Measurements from ENCODE around the gene ROCK1. TPM values are rescaled to one million over a fixed set of nuclear protein-coding genes. Genes with fewer than 3 reads are reported as not detected.

ROCK1 gene
- total and polyA plus RNA-seq, 2 of the 8 experiments (the other 6 are each of a cell fraction or from before 2014, with no cell fraction given): 4.2 to 48.9 TPM

DNA sequence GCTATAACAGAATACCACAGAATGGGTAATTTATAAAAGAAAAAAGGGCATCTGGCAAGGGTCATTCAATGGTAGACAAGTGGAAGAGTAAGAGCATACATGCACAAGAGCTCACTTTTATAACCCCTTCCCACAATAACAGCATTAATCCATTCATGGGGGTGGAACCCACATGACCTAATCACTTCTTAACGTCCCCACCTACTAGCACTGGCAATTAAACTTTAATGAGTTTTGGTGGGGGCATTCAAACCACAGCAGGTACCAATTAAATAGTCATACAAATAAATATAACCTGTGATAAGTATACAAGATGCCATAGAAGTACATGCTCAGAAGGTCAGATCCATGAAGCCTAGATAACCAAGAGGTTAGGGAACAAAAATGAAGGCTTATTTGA lies 48.6 kb downstream of the ROCK1 start:
- Histone ChIP-seq H2BK20ac (ENCODE audit: low read length) (no peak overlapping the region), H3K18ac (ENCODE audit: extremely low read depth, low read length) (no peak overlapping the region), H3K27ac (ENCODE audit: low read depth, low read length) (no peak overlapping the region), H3K4me1 (replicated peaks in 1 of 4; ENCODE audit: control insufficient read depth in 3 of 4, insufficient read depth in 4 of 4, low read length in 3 of 4) (no peaks in the 10 kb centered on the region), H3K4me3 (ENCODE audit: extremely low read depth in 1 of 4, insufficient read depth in 2 of 4, low read depth in 3 of 4, low read length in 4 of 4) (no peak overlapping the region), H2BK5ac (ENCODE audit: low read depth, low read length) (no peak overlapping the region), H3K23ac (ENCODE audit: insufficient read length) (no peak overlapping the region), H3K36me3 (ENCODE audit: control insufficient read depth in 2 of 4, insufficient read depth in 4 of 4, low read length in 3 of 4) (no peaks in the 10 kb centered on the region), H2BK15ac (ENCODE audit: low read length) (no peak overlapping the region), H3K23me2 (ENCODE audit: low read depth, low read length) (no peaks in the 10 kb centered on the region), H3K79me1 (ENCODE audit: low read depth, low read length) (peaks cover 2% of the 10 kb centered on the region; the same call in 1 of the 2 replicates), H4K8ac (ENCODE audit: extremely low read depth, insufficient read depth, low read length) (no peak overlapping the region), H3K27me3 (replicated peaks in 1 of 4; ENCODE audit: control insufficient read depth in 3 of 4, extremely low read depth in 1 of 4, insufficient read depth in 3 of 4, low read length in 3 of 4) (no peaks in the 10 kb centered on the region), H3K56ac (replicated peaks; ENCODE audit: insufficient read length, low read depth, low read length) (no peak overlapping the region), H4K91ac (replicated peaks; ENCODE audit: insufficient read length, low read length) (no peak overlapping the region), H3K14ac (ENCODE audit: insufficient read length) (no peak overlapping the region), H2BK12ac (ENCODE audit: low read depth, low read length) (no peak overlapping the region), H2AK5ac (ENCODE audit: low read depth, low read length) (no peak overlapping the region), H3K79me2 (ENCODE audit: control insufficient read depth in 1 of 2, insufficient read depth in 2 of 2, low read length in 2 of 2) (peaks cover 0 to 3% of the 10 kb centered on the region in 2 experiments; a peak in 1 of 4 replicates), H3K9ac (replicated peaks in 1 of 4; ENCODE audit: extremely low read depth in 1 of 4, low read depth in 3 of 4, low read length in 3 of 4) (no peak overlapping the region), H4K20me1 (replicated peaks in 1 of 2; ENCODE audit: control insufficient read depth in 1 of 2, insufficient read depth in 2 of 2, low read length in 2 of 2) (peaks cover 0 to 1% of the 10 kb centered on the region in 2 experiments), H4K5ac (ENCODE audit: insufficient read length, low read depth, low read length) (no peak overlapping the region), H3K4ac (replicated peaks; ENCODE audit: insufficient read length, low read depth, low read length) (no peak overlapping the region), H2AFZ (ENCODE audit: low read length) (no peak overlapping the region), H3K4me2 (ENCODE audit: insufficient read depth in 1 of 2, low read depth in 2 of 2, low read length in 2 of 2) (no peak overlapping the region), H2BK120ac (replicated peaks; ENCODE audit: low read depth, low read length) (no peak overlapping the region), H3K9me3 (ENCODE audit: insufficient read depth in 2 of 2, low read depth in 1 of 2, low read length in 1 of 2) (no peaks in the 10 kb centered on the region)
- ChIA-PET POLR2A (ENCODE audit: partially characterized antibody) (interaction anchor here (1.1 kb wide), 1 partner anchor 53 kb away, joined by 3 read pairs; no protein-coding TSS in a partner anchor), CTCF (ENCODE audit: partially characterized antibody) (no interaction called here)
- DNase-seq (ENCODE audit: low read depth in 1 of 2, low spot score in 2 of 2): no peak
- WGBS, 2 experiments (ENCODE audit: extremely low coverage in 1 of 2, insufficient coverage in 1 of 2, insufficient read length in 1 of 2, insufficient replicate concordance in 2 of 2, low coverage in 1 of 2, low lambda C conversion rate in 2 of 2, missing lambda C conversion rate in 1 of 2): 80% methylated on average over 1 of the region's 1 CpG; no CpG with 5 or more reads in 1 of the 2 experiments
- no peak for FAIRE-seq
- no peak for TF ChIP-seq CHD2 (IDR thresholded peaks at IDR 0.05; ENCODE audit: low read length)
- TF ChIP-seq SIRT6 (IDR thresholded peaks at IDR 0.05; ENCODE audit: low read length): no peak
- TF ChIP-seq TEAD4 (IDR thresholded peaks at IDR 0.05; ENCODE audit: low read depth, low read length): no peak
- no peak for TF ChIP-seq KDM5A (IDR thresholded peaks at IDR 0.05; ENCODE audit: low read length)
- TF ChIP-seq SRF (IDR thresholded peaks at IDR 0.05; ENCODE audit: low read depth, low read length): no peak
- no peak for TF ChIP-seq ZNF274 (IDR thresholded peaks at IDR 0.05; ENCODE audit: borderline replicate concordance, extremely low read depth, low read length)
- TF ChIP-seq NRF1 (IDR thresholded peaks at IDR 0.05; ENCODE audit: low read depth, low read length): no peak
- TF ChIP-seq SIN3A (conservative IDR thresholded peaks at IDR 0.05 in 1 of 2, IDR thresholded peaks at IDR 0.05 in 1 of 2; ENCODE audit: low read depth in 1 of 2, low read length in 2 of 2): no peak
- TF ChIP-seq, protein P1, sequence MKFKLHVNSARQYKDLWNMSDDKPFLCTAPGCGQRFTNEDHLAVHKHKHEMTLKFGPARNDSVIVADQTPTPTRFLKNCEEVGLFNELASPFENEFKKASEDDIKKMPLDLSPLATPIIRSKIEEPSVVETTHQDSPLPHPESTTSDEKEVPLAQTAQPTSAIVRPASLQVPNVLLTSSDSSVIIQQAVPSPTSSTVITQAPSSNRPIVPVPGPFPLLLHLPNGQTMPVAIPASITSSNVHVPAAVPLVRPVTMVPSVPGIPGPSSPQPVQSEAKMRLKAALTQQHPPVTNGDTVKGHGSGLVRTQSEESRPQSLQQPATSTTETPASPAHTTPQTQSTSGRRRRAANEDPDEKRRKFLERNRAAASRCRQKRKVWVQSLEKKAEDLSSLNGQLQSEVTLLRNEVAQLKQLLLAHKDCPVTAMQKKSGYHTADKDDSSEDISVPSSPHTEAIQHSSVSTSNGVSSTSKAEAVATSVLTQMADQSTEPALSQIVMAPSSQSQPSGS (IDR thresholded peaks at IDR 0.05; ENCODE audit: low read length): no peak
- TF ChIP-seq TAF1 (IDR thresholded peaks at IDR 0.05; ENCODE audit: low read depth, low read length): no peak
- TF ChIP-seq, protein P2, sequence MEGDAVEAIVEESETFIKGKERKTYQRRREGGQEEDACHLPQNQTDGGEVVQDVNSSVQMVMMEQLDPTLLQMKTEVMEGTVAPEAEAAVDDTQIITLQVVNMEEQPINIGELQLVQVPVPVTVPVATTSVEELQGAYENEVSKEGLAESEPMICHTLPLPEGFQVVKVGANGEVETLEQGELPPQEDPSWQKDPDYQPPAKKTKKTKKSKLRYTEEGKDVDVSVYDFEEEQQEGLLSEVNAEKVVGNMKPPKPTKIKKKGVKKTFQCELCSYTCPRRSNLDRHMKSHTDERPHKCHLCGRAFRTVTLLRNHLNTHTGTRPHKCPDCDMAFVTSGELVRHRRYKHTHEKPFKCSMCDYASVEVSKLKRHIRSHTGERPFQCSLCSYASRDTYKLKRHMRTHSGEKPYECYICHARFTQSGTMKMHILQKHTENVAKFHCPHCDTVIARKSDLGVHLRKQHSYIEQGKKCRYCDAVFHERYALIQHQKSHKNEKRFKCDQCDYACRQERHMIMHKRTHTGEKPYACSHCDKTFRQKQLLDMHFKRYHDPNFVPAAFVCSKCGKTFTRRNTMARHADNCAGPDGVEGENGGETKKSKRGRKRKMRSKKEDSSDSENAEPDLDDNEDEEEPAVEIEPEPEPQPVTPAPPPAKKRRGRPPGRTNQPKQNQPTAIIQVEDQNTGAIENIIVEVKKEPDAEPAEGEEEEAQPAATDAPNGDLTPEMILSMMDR (IDR thresholded peaks at IDR 0.05; ENCODE audit: control extremely low read depth in 1 of 3, insufficient read depth in 1 of 3, low read depth in 1 of 3, low read length in 3 of 3): no peak

All from H1 (cell line).